B cell (primary cell): ENCODE results near the gene COL4A1. TPM values are rescaled to one million over a fixed set of nuclear protein-coding genes. Genes with fewer than 3 reads are reported as not detected.

ENCODE experiments used
- ATAC-seq: fragments of 200-7000 bp; cut with Tn5 transposase; one replicate; pipeline ENCODE4 v1.10.0; 2021; ENCODE audit warnings: low read depth, mild to moderate bottlenecking, moderate number of reproducible peaks, moderate library complexity
- CTCF ChIA-PET: fragments of 350-600 bp; sonication (Branson Sonifier 250); formaldehyde crosslinking; loops from one replicate; lab custom pipeline; 2021; ENCODE audit warnings: antibody characterized with exemption, inconsistent platforms; lab: Charles Lee
- POLR2A ChIA-PET: fragments of 350-600 bp; sonication (Branson Sonifier 250); formaldehyde crosslinking; loops from one replicate; lab custom pipeline; 2021; ENCODE audit warnings: antibody characterized with exemption; lab: Charles Lee
- DNase-seq: peaks from one replicate; pipeline ENCODE4 v3.0.0; 2013
- H2AFZ ChIP-seq: 2 replicates; pipeline ENCODE4 v1.6.1; 2012; ENCODE audit warnings: mild to moderate bottlenecking, low read depth, low read length; ENCODE audit not compliant: insufficient read depth, poor library complexity, severe bottlenecking
- H3K27ac ChIP-seq, 2 donors: 1 replicate in 1 of 2; 2 replicates in 1 of 2; pipeline ENCODE4 v1.5.1; 2012 to 2013; ENCODE audit warnings: low read length in 2 of 2, mild to moderate bottlenecking in 2 of 2, moderate library complexity in 1 of 2
- H3K27me3 ChIP-seq, 4 experiments: fragments of 200-600 bp in 1 of 4; sonication (generic) in 1 of 4; replicated peaks in 1 of 4; 1 replicate in 2 of 4; 2 replicates in 2 of 4; pipeline versions ENCODE4 v1.6.1 to v1.7.0; 2013 to 2016; ENCODE audit warnings: low read length in 3 of 4, mild to moderate bottlenecking in 2 of 4, mixed read lengths in 1 of 4, moderate library complexity in 1 of 4; ENCODE audit not compliant: insufficient read depth in 4 of 4, control insufficient read depth in 3 of 4; ENCODE audit errors: control extremely low read depth in 1 of 4
- H3K36me3 ChIP-seq, 2 experiments: replicated peaks in 1 of 2; 1 replicate in 1 of 2; 2 replicates in 1 of 2; pipeline versions ENCODE4 v1.6.1 to v1.7.1; 2013; ENCODE audit warnings: low read length in 1 of 2; ENCODE audit not compliant: insufficient read depth in 2 of 2, control insufficient read depth in 1 of 2; ENCODE audit errors: control extremely low read depth in 1 of 2, extremely low read depth in 1 of 2
- H3K4me1 ChIP-seq, 2 donors: fragments of 200-600 bp in 1 of 2; sonication (generic) in 1 of 2; 1 replicate in 1 of 2; 2 replicates in 1 of 2; pipeline versions ENCODE4 v1.5.1 to v1.6.1; 2013 to 2017; ENCODE audit warnings: low read length in 2 of 2; ENCODE audit not compliant: control insufficient read depth in 2 of 2, insufficient read depth in 2 of 2
- H3K4me2 ChIP-seq: replicated peaks from 2 replicates; pipeline ENCODE3; 2012; ENCODE audit warnings: mild to moderate bottlenecking, low read depth, low read length; ENCODE audit not compliant: poor library complexity, severe bottlenecking
- H3K4me3 ChIP-seq, 5 experiments: fragments of 200-600 bp in 1 of 5; sonication (generic) in 1 of 5; 1 replicate in 3 of 5; 2 replicates in 2 of 5; pipeline versions ENCODE4 v1.5.1 to v1.7.0; 2011 to 2016; ENCODE audit warnings: low read length in 4 of 5, mild to moderate bottlenecking in 4 of 5, low read depth in 2 of 5, control low read depth in 1 of 5, moderate library complexity in 1 of 5; ENCODE audit not compliant: insufficient read depth in 1 of 5; ENCODE audit errors: control extremely low read depth in 1 of 5, extremely low read depth in 1 of 5
- H3K79me2 ChIP-seq: fragments of 200-600 bp; sonication (generic); one replicate; pipeline ENCODE4 v1.6.0; 2016; ENCODE audit warnings: low read length; ENCODE audit not compliant: control insufficient read depth, insufficient read depth
- H3K9ac ChIP-seq: fragments of 200-600 bp; sonication (generic); 2 replicates; pipeline ENCODE4 v1.6.1; 2017; ENCODE audit warnings: mild to moderate bottlenecking, low read length, moderate library complexity
- H3K9me3 ChIP-seq, 3 donors: one replicate each; pipeline versions ENCODE4 v1.6.1 to v1.7.1; 2013; ENCODE audit warnings: low read length in 2 of 3; ENCODE audit not compliant: control insufficient read depth in 2 of 3, insufficient read depth in 1 of 3; ENCODE audit errors: control extremely low read depth in 1 of 3
- H4K20me1 ChIP-seq: 2 replicates; pipeline ENCODE4 v1.6.0; 2012; ENCODE audit warnings: mild to moderate bottlenecking, low read length; ENCODE audit not compliant: insufficient read depth, control insufficient read depth, poor library complexity, severe bottlenecking
- H3K27ac Mint-ChIP-seq: one replicate; pipeline ENCODE4 v1.8.0; 2021; ENCODE audit warnings: mixed read lengths
- H3K27me3 Mint-ChIP-seq: one replicate; pipeline ENCODE4 v1.8.0; 2021; ENCODE audit warnings: mixed read lengths
- H3K4me1 Mint-ChIP-seq: one replicate; pipeline ENCODE4 v1.8.0; 2021; ENCODE audit warnings: mixed read lengths
- H3K4me3 Mint-ChIP-seq: one replicate; pipeline ENCODE4 v1.8.0; 2021; ENCODE audit warnings: mixed read lengths
- H3K9me3 Mint-ChIP-seq: one replicate; pipeline ENCODE4 v1.8.0; 2022; ENCODE audit warnings: mixed read lengths; ENCODE audit not compliant: insufficient read depth
- EZH2 ChIP-seq: IDR thresholded peaks from 2 replicates; pipeline ENCODE4 v1.6.1; 2012; ENCODE audit warnings: borderline replicate concordance, low read depth, mild to moderate bottlenecking, moderate library complexity, low read length; ENCODE audit not compliant: insufficient read depth, poor library complexity, severe bottlenecking
- WGBS: methylation state at CpG from one replicate; pipeline ENCODE4 v1.1.5; 2013; ENCODE audit warnings: missing lambda C conversion rate; ENCODE audit not compliant: insufficient coverage; 5-methylcytosine and 5-hydroxymethylcytosine counted together
- intact Hi-C: fragments of 100-400 bp; cut with micrococcal nuclease; formaldehyde crosslinking; loops from one replicate; pipeline ENCODE4 v1.10.0; 2022
- polyA plus RNA-seq: library from polyadenylated mRNA; depleted of rRNA; stranded (reverse); fragments of >200 nt; gene quantifications from 2 replicates; pipeline ENCODE4 v1.2.3, GENCODE V29; 2012
- total RNA-seq, 2 donors: library from RNA; stranded (reverse); fragments of 120-200 nt in 1 of 2; gene quantifications; 1 replicate in 1 of 2; 2 replicates in 1 of 2; pipeline versions ENCODE4 v1.2.3 to v1.2.4, GENCODE V29; 2013 to 2022
- TF ChIP-seq, protein P1 (sequence below): fragments of 200-600 bp; IDR thresholded peaks from one replicate; pipeline ENCODE4 v1.8.0; 2022; ENCODE audit warnings: antibody characterized with exemption, mild to moderate bottlenecking

The COL4A1 gene
- total and polyA plus RNA-seq, 2 donors (not counting 1 experiment from before 2014, with no cell fraction given) = not detected

DNA sequence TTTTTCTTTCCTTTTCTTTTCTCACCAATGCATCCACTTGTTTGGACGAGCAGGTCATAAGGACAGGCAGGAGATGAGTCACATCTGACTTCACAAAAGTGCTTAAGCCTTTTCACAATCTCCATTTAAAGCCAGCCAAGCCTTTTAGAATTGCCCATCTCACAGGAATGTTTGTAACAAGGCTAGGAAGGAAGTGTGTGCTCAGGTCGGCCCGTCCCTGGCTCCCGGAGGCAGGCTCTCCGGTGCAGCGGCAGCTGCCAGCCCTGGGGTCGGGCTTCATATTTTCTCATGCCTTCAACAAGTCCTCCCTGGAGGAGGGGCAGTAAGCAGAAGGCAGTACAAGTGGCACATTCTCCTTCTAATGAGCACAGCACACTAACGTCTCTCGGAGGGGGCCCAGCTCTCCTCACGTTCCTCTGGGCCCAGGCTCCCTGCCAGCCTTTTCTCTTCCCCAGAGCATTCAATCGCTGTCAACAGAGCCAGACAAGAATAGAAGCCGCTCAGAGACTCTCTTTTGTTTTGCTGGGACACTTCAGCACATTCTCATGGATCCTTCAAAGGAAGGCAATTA is 180.5 kb downstream of the COL4A1 start:
- intact Hi-C loops = no loop called here
- Mint-ChIP-seq H3K4me3 (no peak overlapping the region), H3K27me3 (peaks cover 11% of the 10 kb centered on the region), H3K27ac (no peak overlapping the region), H3K4me1 (no peaks in the 10 kb centered on the region), H3K9me3 (no peaks in the 10 kb centered on the region)
- H3K4me3 ChIP-seq = no peak overlapping the region
- 22% methylated on average over 8 of the region's 12 CpGs for WGBS
- ChIA-PET POLR2A (no interaction called here), CTCF (interaction anchor here (0.7 kb wide), 1 partner anchor 9 kb away, joined by 3 read pairs; no protein-coding TSS in a partner anchor)
- no peak overlapping the region for H3K27ac ChIP-seq
- no peak overlapping the region for H3K4me2 ChIP-seq
- no peaks in the 10 kb centered on the region for H3K9me3 ChIP-seq
- H3K9ac ChIP-seq = no peak overlapping the region
- H4K20me1 ChIP-seq = no peaks in the 10 kb centered on the region
- no peaks in the 10 kb centered on the region for H3K36me3 ChIP-seq
- H3K4me1 ChIP-seq = no peaks in the 10 kb centered on the region
- H3K79me2 ChIP-seq = no peaks in the 10 kb centered on the region
- ATAC-seq (no peak), DNase-seq (no peak)
- no peak overlapping the region for H2AFZ ChIP-seq
- TF ChIP-seq, protein P1, sequence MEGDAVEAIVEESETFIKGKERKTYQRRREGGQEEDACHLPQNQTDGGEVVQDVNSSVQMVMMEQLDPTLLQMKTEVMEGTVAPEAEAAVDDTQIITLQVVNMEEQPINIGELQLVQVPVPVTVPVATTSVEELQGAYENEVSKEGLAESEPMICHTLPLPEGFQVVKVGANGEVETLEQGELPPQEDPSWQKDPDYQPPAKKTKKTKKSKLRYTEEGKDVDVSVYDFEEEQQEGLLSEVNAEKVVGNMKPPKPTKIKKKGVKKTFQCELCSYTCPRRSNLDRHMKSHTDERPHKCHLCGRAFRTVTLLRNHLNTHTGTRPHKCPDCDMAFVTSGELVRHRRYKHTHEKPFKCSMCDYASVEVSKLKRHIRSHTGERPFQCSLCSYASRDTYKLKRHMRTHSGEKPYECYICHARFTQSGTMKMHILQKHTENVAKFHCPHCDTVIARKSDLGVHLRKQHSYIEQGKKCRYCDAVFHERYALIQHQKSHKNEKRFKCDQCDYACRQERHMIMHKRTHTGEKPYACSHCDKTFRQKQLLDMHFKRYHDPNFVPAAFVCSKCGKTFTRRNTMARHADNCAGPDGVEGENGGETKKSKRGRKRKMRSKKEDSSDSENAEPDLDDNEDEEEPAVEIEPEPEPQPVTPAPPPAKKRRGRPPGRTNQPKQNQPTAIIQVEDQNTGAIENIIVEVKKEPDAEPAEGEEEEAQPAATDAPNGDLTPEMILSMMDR = no peak
- no peak for TF ChIP-seq EZH2
- peaks cover 0 to 6% (median 2%) of the 10 kb centered on the region in 4 experiments for H3K27me3 ChIP-seq

DNA sequence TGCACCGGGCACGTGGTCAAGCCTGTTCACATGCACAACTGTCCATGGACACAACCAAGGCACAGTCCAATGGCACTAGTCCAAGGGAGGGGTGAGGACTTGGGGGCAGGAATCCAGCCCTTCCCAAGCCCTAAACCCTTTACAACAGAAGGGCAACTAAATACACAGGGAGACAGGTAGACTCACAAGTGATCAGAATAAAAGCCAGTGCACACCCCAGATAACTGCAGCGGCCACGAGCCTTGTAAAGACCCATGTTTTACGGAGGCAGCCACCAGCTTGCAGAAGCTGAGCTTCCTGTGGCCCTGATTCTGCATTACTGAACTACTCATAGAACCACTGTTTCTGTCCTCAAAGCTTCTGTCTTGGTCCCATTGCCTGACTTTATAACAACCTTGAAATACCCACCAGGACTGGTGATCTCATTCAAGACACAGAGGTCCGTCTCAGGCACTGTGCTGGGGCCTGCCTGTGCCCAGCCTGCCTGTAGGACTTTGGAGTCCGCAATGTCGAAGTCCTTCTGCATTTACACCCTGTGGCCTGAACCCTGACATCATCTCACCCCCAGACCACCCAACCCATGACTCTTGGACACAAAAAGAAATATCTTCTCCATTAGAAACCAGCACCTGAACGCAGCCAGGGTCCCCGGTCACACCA is 181.2 kb downstream of the COL4A1 start:
- intact Hi-C loops = no loop called here
- Histone ChIP-seq H4K20me1 (no peaks in the 10 kb centered on the region), H3K79me2 (no peaks in the 10 kb centered on the region), H3K9ac (no peak overlapping the region), H2AFZ (no peak overlapping the region), H3K9me3 (no peaks in the 10 kb centered on the region), H3K36me3 (no peaks in the 10 kb centered on the region), H3K27me3 (peaks cover 0 to 6% (median 2%) of the 10 kb centered on the region in 4 experiments), H3K4me1 (no peaks in the 10 kb centered on the region), H3K4me2 (no peak overlapping the region), H3K27ac (no peak overlapping the region), H3K4me3 (no peak overlapping the region)
- H3K4me3 Mint-ChIP-seq = no peak overlapping the region
- CTCF ChIA-PET = no interaction called here
- H3K4me1 Mint-ChIP-seq = no peaks in the 10 kb centered on the region
- H3K9me3 Mint-ChIP-seq = no peaks in the 10 kb centered on the region
- no peak overlapping the region for H3K27ac Mint-ChIP-seq
- no peak for TF ChIP-seq EZH2
- TF ChIP-seq, protein P1 = no peak
- peaks cover 12% of the 10 kb centered on the region for H3K27me3 Mint-ChIP-seq
- POLR2A ChIA-PET = no interaction called here
- DNase-seq (no peak), ATAC-seq (no peak)
- WGBS = 88% methylated on average over 10 of the region's 10 CpGs
